Endothelial cell of umbilical vein (primary cell): Measurements from ENCODE around the gene RYR3. TPM values are rescaled to one million over a fixed set of nuclear protein-coding genes. Genes with fewer than 3 reads are reported as not detected.

Source experiments
- BruUV-seq: library from RNA; stranded (reverse); fragments of 400-500 nt; replicated peaks from 2 replicates; lab custom pipeline; 2021; lab: Mats Ljungman, UMichigan
- CTCF ChIA-PET: fragments of 300-600, 350-600 bp; sonication (Branson Sonifier 250); formaldehyde crosslinking; loops from one replicate; lab custom pipeline; 2021; ENCODE audit warnings: antibody characterized with exemption, inconsistent platforms; lab: Charles Lee
- POLR2A ChIA-PET: fragments of 300-600, 350-600 bp; sonication (Branson Sonifier 250); formaldehyde crosslinking; loops from one replicate; lab custom pipeline; 2021; ENCODE audit warnings: antibody characterized with exemption, inconsistent platforms; lab: Charles Lee
- DNase-seq: peaks from one replicate; pipeline ENCODE4 v3.0.0-alpha.2; 2011; ENCODE audit warnings: low read depth, low spot score
- FAIRE-seq: peaks from 2 replicates; lab custom pipeline; 2011; peaks lifted over from hg19 to GRCh38; lab: Jason Lieb, UNC
- H2AFZ ChIP-seq: 2 replicates; pipeline ENCODE4 v1.6.0; 2012; ENCODE audit warnings: low read depth, low read length, control low read depth, inconsistent platforms
- H3K27ac ChIP-seq: 2 replicates; pipeline ENCODE4 v1.5.1; 2011; ENCODE audit warnings: low read depth, mild to moderate bottlenecking, control low read depth, low read length, moderate library complexity; ENCODE audit not compliant: insufficient read depth
- H3K27me3 ChIP-seq, 2 experiments: 2 replicates each; pipeline versions ENCODE4 v1.6.0 to v1.6.1; 2011; ENCODE audit warnings: low read length in 2 of 2, mixed read lengths in 1 of 2; ENCODE audit not compliant: control insufficient read depth in 2 of 2, insufficient read depth in 2 of 2
- H3K36me3 ChIP-seq, 2 experiments: 2 replicates in 1 of 2; 3 replicates in 1 of 2; pipeline ENCODE4 v1.5.1; 2011; ENCODE audit warnings: low read length in 2 of 2, mild to moderate bottlenecking in 1 of 2, moderate library complexity in 1 of 2; ENCODE audit not compliant: control insufficient read depth in 2 of 2, insufficient read depth in 2 of 2; ENCODE audit errors: extremely low read depth in 1 of 2
- H3K4me1 ChIP-seq: 3 replicates; pipeline ENCODE4 v1.5.1; 2011; ENCODE audit warnings: mild to moderate bottlenecking, low read length; ENCODE audit not compliant: control insufficient read depth, insufficient read depth; ENCODE audit errors: extremely low read depth
- H3K4me2 ChIP-seq: 2 replicates; pipeline ENCODE4 v1.6.1; 2011; ENCODE audit warnings: low read length, control low read depth, mixed read lengths; ENCODE audit not compliant: insufficient read depth
- H3K4me3 ChIP-seq, 3 experiments: fragments of 200-600 bp in 1 of 3; sonication (generic), shearing (Covaris generic) in 1 of 3; replicated peaks in 1 of 3; 2 replicates each; pipeline ENCODE4 v1.5.1; 2011 to 2016; ENCODE audit warnings: control low read depth in 3 of 3, low read length in 3 of 3, mild to moderate bottlenecking in 2 of 3, inconsistent platforms in 1 of 3, low read depth in 1 of 3, moderate library complexity in 1 of 3; ENCODE audit not compliant: insufficient read depth in 1 of 3
- H3K79me2 ChIP-seq: 2 replicates; pipeline ENCODE4 v1.6.0; 2012; ENCODE audit warnings: low read length, inconsistent platforms; ENCODE audit not compliant: control insufficient read depth, insufficient read depth
- H3K9ac ChIP-seq: replicated peaks from 2 replicates; pipeline ENCODE3; 2011; ENCODE audit warnings: low read length, control low read depth; ENCODE audit not compliant: insufficient read depth; ENCODE audit errors: extremely low read depth
- H3K9me1 ChIP-seq: replicated peaks from 3 replicates; pipeline ENCODE4 v1.6.0; 2011; ENCODE audit warnings: mild to moderate bottlenecking, low read length; ENCODE audit not compliant: control insufficient read depth, insufficient read depth; ENCODE audit errors: extremely low read depth
- H3K9me3 ChIP-seq: replicated peaks from 2 replicates; pipeline ENCODE4 v1.5.1; 2012; ENCODE audit warnings: low read length, inconsistent platforms; ENCODE audit not compliant: control insufficient read depth, insufficient read depth
- H4K20me1 ChIP-seq: replicated peaks from 2 replicates; pipeline ENCODE3; 2011; ENCODE audit warnings: mild to moderate bottlenecking, low read length; ENCODE audit not compliant: control insufficient read depth, insufficient read depth; ENCODE audit errors: extremely low read depth
- EZH2 ChIP-seq: IDR thresholded peaks from 2 replicates; pipeline ENCODE4 v1.6.1; 2012; ENCODE audit warnings: borderline replicate concordance, low read depth, mild to moderate bottlenecking, moderate library complexity, low read length, inconsistent platforms; ENCODE audit not compliant: severe bottlenecking
- FOS ChIP-seq: IDR thresholded peaks from 2 replicates; pipeline ENCODE4 v1.6.1; 2011; ENCODE audit warnings: mild to moderate bottlenecking, low read length, moderate library complexity, borderline replicate concordance; ENCODE audit not compliant: insufficient read depth
- GATA2 ChIP-seq: IDR thresholded peaks from 2 replicates; pipeline ENCODE4 v1.7.0; 2011; ENCODE audit warnings: low read depth, mild to moderate bottlenecking, moderate library complexity, mixed read lengths, low read length; ENCODE audit not compliant: insufficient read length, insufficient read depth
- MYC ChIP-seq: IDR thresholded peaks from one replicate; pipeline ENCODE4 v1.6.1; 2011; ENCODE audit warnings: mild to moderate bottlenecking, low read depth, low read length
- POLR2A ChIP-seq: IDR thresholded peaks from 2 replicates; pipeline ENCODE4 v1.6.1; 2012; ENCODE audit warnings: low read depth, mild to moderate bottlenecking, control low read depth, low read length
- POLR2AphosphoS5 ChIP-seq: IDR thresholded peaks from 2 replicates; pipeline ENCODE4 v1.6.1; 2012; ENCODE audit warnings: low read depth, mild to moderate bottlenecking, control low read depth, low read length, moderate library complexity; ENCODE audit not compliant: insufficient read depth
- dilution Hi-C: fragments of 300-500 bp; cut with MboI; formaldehyde crosslinking; loops from one replicate; pipeline ENCODE4 v1.15.0; 2019; ENCODE audit warnings: low sequenced_read_pairs; ENCODE audit not compliant: extremely low pct_ligation_motif_present
- intact Hi-C: fragments of 100-400 bp; cut with micrococcal nuclease; formaldehyde crosslinking; loops from one replicate; pipeline ENCODE4 v1.10.0; 2022
- polyA plus RNA-seq, 4 experiments: library from polyadenylated mRNA; depleted of rRNA in 3 of 4; stranded (reverse) in 3 of 4; unstranded in 1 of 4; fragments of >200 nt; gene quantifications; 2 replicates each; pipeline versions ENCODE4 v1.2.1 to v1.2.3, GENCODE V29; 2011 to 2012; ENCODE audit warnings: missing spikeins in 1 of 4
- total RNA-seq: library from RNA; stranded (reverse); gene quantifications from 2 replicates; pipeline ENCODE4 v1.2.3, GENCODE V29; 2021
- TF ChIP-seq, protein P1 (sequence below), 2 donors: IDR thresholded peaks; 1 replicate in 1 of 2; 2 replicates in 1 of 2; pipeline ENCODE4 v1.5.1; 2011; ENCODE audit warnings: low read length in 2 of 2, mild to moderate bottlenecking in 2 of 2, moderate library complexity in 2 of 2, control low read depth in 1 of 2, inconsistent platforms in 1 of 2, low read depth in 1 of 2; ENCODE audit not compliant: insufficient read depth in 1 of 2; ENCODE audit errors: extremely low read depth in 1 of 2
- TF ChIP-seq, protein P2 (sequence below): IDR thresholded peaks from 2 replicates; pipeline ENCODE4 v1.6.1; 2011; ENCODE audit not compliant: insufficient read depth, insufficient read length

The RYR3 gene
- total and polyA plus RNA-seq, 2 donors (not counting 3 experiments of a cell fraction or from before 2014, with no cell fraction given): not detected

DNA sequence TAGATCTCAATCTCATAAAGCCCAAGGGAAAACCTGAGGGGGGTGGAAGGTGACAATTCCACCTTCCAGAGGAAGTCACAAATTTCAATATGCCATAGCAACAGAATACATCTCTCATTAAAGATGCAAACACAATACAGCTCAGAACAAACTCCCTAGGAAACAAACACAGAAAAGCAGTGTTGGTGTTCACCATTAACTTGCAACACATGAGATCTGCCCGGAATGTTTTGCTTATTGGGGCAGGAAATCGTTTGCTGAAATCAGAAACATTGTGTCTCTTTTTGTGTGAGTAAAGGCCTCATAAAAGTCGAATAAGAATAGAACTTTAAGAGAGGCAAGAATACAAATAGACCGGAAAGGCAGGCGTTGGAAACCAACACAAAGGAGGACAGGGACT, 5.8 kb upstream of the RYR3 start:
- Histone ChIP-seq H3K9me3 (no peaks in the 10 kb centered on the region), H3K9ac (no peak overlapping the region), H4K20me1 (no peaks in the 10 kb centered on the region), H3K4me1 (no peaks in the 10 kb centered on the region), H2AFZ (no peak overlapping the region), H3K27ac (no peak overlapping the region), H3K36me3 (no peaks in the 10 kb centered on the region), H3K27me3 (peaks cover 12 to 20% of the 10 kb centered on the region in 2 experiments), H3K9me1 (no peaks in the 10 kb centered on the region), H3K4me2 (no peak overlapping the region), H3K4me3 (no peak overlapping the region), H3K79me2 (no peaks in the 10 kb centered on the region)
- intact Hi-C loops (no loop called here), dilution Hi-C loops (no loop called here)
- POLR2A ChIA-PET: no interaction called here
- DNase-seq: no peak
- TF ChIP-seq POLR2A (no peak), MYC (no peak), EZH2 (no peak), GATA2 (no peak), POLR2AphosphoS5 (no peak), FOS (no peak)
- no TSS peak for BruUV-seq
- FAIRE-seq: no peak
- CTCF ChIA-PET: interaction anchor here (1.7 kb wide), 1 partner anchor 12 kb away, joined by 7 read pairs; no protein-coding TSS in a partner anchor

DNA sequence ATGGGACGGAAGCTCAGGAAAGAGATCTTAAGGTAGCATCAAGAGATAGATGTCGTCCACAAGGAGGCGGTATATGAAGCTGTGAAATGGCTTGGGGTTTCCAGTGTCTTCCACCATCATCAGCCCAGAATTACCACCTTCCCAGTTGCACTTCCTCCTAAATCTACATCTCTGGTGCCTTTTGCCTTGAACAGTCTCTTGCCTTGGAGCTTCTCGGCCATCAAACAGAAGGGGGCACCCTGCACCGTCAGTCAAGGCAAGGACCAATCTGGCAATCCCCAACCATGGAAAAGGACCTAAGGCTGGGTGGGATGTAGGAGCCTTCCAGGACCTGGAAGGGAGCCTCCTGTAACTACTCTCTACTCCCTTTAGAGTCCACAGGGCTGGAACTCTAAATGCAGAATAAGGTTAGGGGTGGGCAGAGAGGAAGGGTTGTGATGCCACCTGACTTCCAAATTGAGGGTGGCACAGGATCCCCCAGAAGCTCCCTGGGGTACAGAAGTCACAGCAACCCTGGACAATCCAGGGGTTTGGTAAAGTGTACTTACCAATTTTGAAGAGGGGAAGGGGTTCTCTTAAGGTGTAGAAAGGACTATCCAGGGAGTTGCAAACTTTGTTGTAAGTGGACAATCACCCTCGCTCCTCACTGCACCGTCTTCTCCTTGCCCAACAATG, 1.0 kb upstream of the RYR3 start:
- no peaks in the 10 kb centered on the region for H3K36me3 ChIP-seq
- ChIA-PET POLR2A (no interaction called here), CTCF (interaction anchor here (0.6 to 3.8 kb wide), 7 partner anchors 9 to 428 kb away, joined by 3 to 24 read pairs (median 7); no protein-coding TSS in a partner anchor)
- BruUV-seq: no TSS peak
- FAIRE-seq (no peak), DNase-seq (no peak)
- H3K4me3 ChIP-seq: no peak overlapping the region
- dilution Hi-C loops: no loop called here
- H4K20me1 ChIP-seq: no peaks in the 10 kb centered on the region
- no peak overlapping the region for H3K4me2 ChIP-seq
- no peaks in the 10 kb centered on the region for H3K9me1 ChIP-seq
- no peaks in the 10 kb centered on the region for H3K4me1 ChIP-seq
- no peaks in the 10 kb centered on the region for H3K79me2 ChIP-seq
- no peak overlapping the region for H3K9ac ChIP-seq
- no peak overlapping the region for H3K27ac ChIP-seq
- no peak overlapping the region for H2AFZ ChIP-seq
- TF ChIP-seq, protein P1, sequence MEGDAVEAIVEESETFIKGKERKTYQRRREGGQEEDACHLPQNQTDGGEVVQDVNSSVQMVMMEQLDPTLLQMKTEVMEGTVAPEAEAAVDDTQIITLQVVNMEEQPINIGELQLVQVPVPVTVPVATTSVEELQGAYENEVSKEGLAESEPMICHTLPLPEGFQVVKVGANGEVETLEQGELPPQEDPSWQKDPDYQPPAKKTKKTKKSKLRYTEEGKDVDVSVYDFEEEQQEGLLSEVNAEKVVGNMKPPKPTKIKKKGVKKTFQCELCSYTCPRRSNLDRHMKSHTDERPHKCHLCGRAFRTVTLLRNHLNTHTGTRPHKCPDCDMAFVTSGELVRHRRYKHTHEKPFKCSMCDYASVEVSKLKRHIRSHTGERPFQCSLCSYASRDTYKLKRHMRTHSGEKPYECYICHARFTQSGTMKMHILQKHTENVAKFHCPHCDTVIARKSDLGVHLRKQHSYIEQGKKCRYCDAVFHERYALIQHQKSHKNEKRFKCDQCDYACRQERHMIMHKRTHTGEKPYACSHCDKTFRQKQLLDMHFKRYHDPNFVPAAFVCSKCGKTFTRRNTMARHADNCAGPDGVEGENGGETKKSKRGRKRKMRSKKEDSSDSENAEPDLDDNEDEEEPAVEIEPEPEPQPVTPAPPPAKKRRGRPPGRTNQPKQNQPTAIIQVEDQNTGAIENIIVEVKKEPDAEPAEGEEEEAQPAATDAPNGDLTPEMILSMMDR (IDR thresholded peaks at IDR 0.05; ENCODE audit: extremely low read depth in 1 of 2, insufficient read depth in 1 of 2, low read depth in 1 of 2, low read length in 2 of 2): no peak
- TF ChIP-seq, protein P2, sequence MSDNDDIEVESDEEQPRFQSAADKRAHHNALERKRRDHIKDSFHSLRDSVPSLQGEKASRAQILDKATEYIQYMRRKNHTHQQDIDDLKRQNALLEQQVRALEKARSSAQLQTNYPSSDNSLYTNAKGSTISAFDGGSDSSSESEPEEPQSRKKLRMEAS: no peak
- TF ChIP-seq EZH2 (no peak), MYC (no peak)
- intact Hi-C loops: no loop called here
- peaks cover 28 to 38% of the 10 kb centered on the region in 2 experiments for H3K27me3 ChIP-seq
- H3K9me3 ChIP-seq: no peaks in the 10 kb centered on the region
